Measurements from ENCODE around the gene SSR4. TPM values are rescaled to one million over a fixed set of nuclear protein-coding genes. Genes with fewer than 3 reads are reported as not detected.

The SSR4 gene
- total and polyA plus RNA-seq, 2 of the 8 experiments (the other 6 are each of a cell fraction or from before 2014, with no cell fraction given): 168 to 642 TPM

- TF ChIP-seq, protein P1, sequence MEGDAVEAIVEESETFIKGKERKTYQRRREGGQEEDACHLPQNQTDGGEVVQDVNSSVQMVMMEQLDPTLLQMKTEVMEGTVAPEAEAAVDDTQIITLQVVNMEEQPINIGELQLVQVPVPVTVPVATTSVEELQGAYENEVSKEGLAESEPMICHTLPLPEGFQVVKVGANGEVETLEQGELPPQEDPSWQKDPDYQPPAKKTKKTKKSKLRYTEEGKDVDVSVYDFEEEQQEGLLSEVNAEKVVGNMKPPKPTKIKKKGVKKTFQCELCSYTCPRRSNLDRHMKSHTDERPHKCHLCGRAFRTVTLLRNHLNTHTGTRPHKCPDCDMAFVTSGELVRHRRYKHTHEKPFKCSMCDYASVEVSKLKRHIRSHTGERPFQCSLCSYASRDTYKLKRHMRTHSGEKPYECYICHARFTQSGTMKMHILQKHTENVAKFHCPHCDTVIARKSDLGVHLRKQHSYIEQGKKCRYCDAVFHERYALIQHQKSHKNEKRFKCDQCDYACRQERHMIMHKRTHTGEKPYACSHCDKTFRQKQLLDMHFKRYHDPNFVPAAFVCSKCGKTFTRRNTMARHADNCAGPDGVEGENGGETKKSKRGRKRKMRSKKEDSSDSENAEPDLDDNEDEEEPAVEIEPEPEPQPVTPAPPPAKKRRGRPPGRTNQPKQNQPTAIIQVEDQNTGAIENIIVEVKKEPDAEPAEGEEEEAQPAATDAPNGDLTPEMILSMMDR (IDR thresholded peaks at IDR 0.05; ENCODE audit: control extremely low read depth in 1 of 3, insufficient read depth in 1 of 3, low read depth in 1 of 3, low read length in 3 of 3): peak in 2 of 3 experiments; percentile 43 to 64; a peak in 3 of 4 replicates
- TF ChIP-seq CHD1 (IDR thresholded peaks at IDR 0.05; ENCODE audit: low read depth, low read length) (no peak), RAD21 (IDR thresholded peaks at IDR 0.05 in 1 of 2, conservative IDR thresholded peaks at IDR 0.05 in 1 of 2; ENCODE audit: low read depth in 2 of 2, low read length in 2 of 2) (peak; percentile 55 to 61)
- Histone ChIP-seq H4K8ac (ENCODE audit: extremely low read depth, insufficient read depth, low read length) (no peak overlapping the region), H3K36me3 (ENCODE audit: control insufficient read depth in 2 of 4, insufficient read depth in 4 of 4, low read length in 3 of 4) (peaks cover 0 to under 1% (median 0%) of the 10 kb centered on the region in 4 experiments; a peak in 2 of 8 replicates), H2BK20ac (ENCODE audit: low read length) (no peak overlapping the region), H3K56ac (replicated peaks; ENCODE audit: insufficient read length, low read depth, low read length) (no peak overlapping the region), H3K79me1 (ENCODE audit: low read depth, low read length) (no peaks in the 10 kb centered on the region), H3K79me2 (ENCODE audit: control insufficient read depth in 1 of 2, insufficient read depth in 2 of 2, low read length in 2 of 2) (no peaks in the 10 kb centered on the region), H2AK5ac (ENCODE audit: low read depth, low read length) (no peak overlapping the region), H3K4me1 (replicated peaks in 1 of 4; ENCODE audit: control insufficient read depth in 3 of 4, insufficient read depth in 4 of 4, low read length in 3 of 4) (no peaks in the 10 kb centered on the region), H2AFZ (ENCODE audit: low read length) (no peak overlapping the region), H4K20me1 (replicated peaks in 1 of 2; ENCODE audit: control insufficient read depth in 1 of 2, insufficient read depth in 2 of 2, low read length in 2 of 2) (peaks cover 0 to 1% of the 10 kb centered on the region in 2 experiments), H3K4me3 (ENCODE audit: extremely low read depth in 1 of 4, insufficient read depth in 2 of 4, low read depth in 3 of 4, low read length in 4 of 4) (no peak overlapping the region), H3K27ac (ENCODE audit: low read depth, low read length) (no peak overlapping the region), H3K23ac (ENCODE audit: insufficient read length) (no peak overlapping the region), H3K4me2 (ENCODE audit: insufficient read depth in 1 of 2, low read depth in 2 of 2, low read length in 2 of 2) (no peak overlapping the region), H4K5ac (ENCODE audit: insufficient read length, low read depth, low read length) (no peak overlapping the region), H3K18ac (ENCODE audit: extremely low read depth, low read length) (no peak overlapping the region), H3K9ac (replicated peaks in 1 of 4; ENCODE audit: extremely low read depth in 1 of 4, low read depth in 3 of 4, low read length in 3 of 4) (no peak overlapping the region), H3K27me3 (replicated peaks in 1 of 4; ENCODE audit: control insufficient read depth in 3 of 4, extremely low read depth in 1 of 4, insufficient read depth in 3 of 4, low read length in 3 of 4) (no peaks in the 10 kb centered on the region), H2BK120ac (replicated peaks; ENCODE audit: low read depth, low read length) (no peak overlapping the region), H3K23me2 (ENCODE audit: low read depth, low read length) (no peaks in the 10 kb centered on the region), H3K4ac (replicated peaks; ENCODE audit: insufficient read length, low read depth, low read length) (no peak overlapping the region), H4K91ac (replicated peaks; ENCODE audit: insufficient read length, low read length) (no peak overlapping the region), H2BK15ac (ENCODE audit: low read length) (no peak overlapping the region), H2BK12ac (ENCODE audit: low read depth, low read length) (no peak overlapping the region), H3K9me3 (ENCODE audit: insufficient read depth in 2 of 2, low read depth in 1 of 2, low read length in 1 of 2) (no peaks in the 10 kb centered on the region), H2BK5ac (ENCODE audit: low read depth, low read length) (no peak overlapping the region), H3K14ac (ENCODE audit: insufficient read length) (no peak overlapping the region)
- FAIRE-seq (peak; percentile 48), DNase-seq (ENCODE audit: low read depth in 1 of 2, low spot score in 2 of 2) (no peak)
- 84% methylated on average over 11 of the region's 11 CpGs; no CpG with 5 or more reads in 1 of the 2 experiments for WGBS, 2 experiments (ENCODE audit: extremely low coverage in 1 of 2, insufficient coverage in 1 of 2, insufficient read length in 1 of 2, insufficient replicate concordance in 2 of 2, low coverage in 1 of 2, low lambda C conversion rate in 2 of 2, missing lambda C conversion rate in 1 of 2)
- ChIA-PET POLR2A (ENCODE audit: partially characterized antibody) (interaction anchor here (1.0 to 1.7 kb wide), 4 partner anchors 10 to 17 kb away, joined by 3 to 10 read pairs (median 4); partner anchors contain the start of genes IDH3G and SSR4), CTCF (ENCODE audit: partially characterized antibody) (interaction anchor here (0.6 to 2.8 kb wide), 14 partner anchors 9 to 157 kb away, joined by 3 to 14 read pairs (median 3); partner anchors contain the start of genes IDH3G and SSR4)
Observed at GRCh38 chrX:153782313-153782712, 12.2 kb upstream of the SSR4 start.

Measured in H1 (cell line).